ENCODE results near the gene CRB2.

CRB2 gene

DNA sequence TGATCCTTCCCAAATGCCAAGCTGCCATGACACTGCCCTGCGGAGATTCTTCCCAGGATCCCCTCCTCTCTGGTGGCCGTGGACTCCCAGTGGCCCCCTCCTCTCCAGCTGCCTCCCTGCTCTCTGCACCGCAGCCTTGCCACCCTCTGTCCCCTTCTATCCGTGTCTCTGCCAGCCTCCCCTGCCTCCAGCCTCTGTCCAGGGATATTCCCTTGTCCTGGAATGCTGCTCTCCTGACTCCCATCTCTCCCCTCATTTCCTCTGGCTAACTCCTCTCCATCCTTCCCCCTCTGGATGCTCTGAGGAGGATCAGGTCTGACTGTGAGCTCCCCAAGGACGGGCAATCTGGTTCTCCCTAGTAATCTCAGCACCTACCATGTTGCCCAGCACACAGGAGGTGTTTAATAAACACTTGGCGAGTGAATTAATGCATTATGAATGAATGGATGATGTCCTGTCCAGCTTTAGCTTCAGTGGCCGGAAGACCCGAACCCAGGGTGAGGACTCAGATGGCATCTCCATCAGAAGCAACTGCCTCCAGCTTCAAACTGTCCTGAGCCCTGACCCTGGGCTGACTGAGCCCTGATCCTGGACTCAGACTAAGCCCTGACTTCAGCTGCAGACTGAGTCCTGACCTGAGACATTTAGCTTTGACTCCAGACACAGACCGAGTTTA, 7.5 kb upstream of the CRB2 start:
- DNase-seq = no peak

DNA sequence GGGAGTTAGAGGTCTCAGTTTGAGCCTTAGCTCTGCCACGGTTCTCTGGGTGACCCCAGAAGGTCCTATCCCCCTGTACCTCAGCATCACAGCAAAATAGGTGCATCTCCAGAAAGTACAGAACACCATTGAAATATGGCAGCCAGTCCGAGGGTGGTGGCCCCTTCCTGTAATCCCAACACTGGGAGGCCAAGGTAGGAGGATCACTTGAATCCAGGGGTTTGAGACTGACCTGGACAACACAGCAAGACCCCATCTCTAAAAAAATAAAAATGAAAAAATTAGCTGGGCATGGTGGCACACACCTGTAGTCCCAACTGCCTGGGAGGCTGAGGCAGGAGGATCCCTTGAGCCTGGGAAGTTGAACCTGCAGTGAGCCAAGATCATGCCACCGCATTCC, 7.0 kb upstream of the CRB2 start:
- no peak for DNase-seq

DNA sequence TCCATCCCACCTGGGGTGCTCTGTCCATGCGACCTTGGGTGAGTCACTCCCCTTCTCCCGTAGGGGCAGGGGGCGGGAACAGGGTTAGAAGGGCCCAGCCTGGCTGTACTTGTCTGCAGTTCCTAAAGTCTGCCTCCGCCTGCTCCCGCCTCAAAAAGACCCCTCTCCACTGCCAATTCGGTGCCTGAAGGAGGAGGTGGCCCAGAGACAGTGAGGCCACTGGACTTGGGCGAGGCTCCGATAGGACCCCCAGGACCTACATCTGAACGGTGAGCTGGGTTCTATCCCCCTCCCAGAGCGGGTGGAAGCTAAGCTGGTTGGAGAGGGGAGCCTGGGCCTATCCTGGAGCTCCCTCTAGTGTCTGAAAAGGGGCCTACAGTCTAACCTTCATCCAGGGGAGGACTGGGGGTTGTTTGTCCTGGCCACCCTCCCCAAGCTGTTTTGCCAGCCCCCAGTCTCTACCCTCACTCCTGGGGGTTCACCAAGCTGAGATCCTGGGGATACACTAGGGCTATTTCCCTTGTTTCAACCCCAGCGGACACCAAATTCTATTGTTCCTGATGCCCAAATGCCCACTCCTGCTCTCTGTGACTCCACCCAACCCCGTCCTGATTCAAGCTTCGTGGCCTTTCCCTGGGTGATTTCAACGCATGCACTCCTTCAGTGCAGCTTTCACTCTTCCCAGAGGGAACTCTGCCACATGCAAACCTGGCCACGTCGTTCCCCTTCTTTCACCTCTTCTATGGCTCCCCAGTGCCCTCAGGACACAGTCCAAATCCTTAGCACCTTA, 6.1 kb upstream of the CRB2 start:
- no peak for DNase-seq

DNA sequence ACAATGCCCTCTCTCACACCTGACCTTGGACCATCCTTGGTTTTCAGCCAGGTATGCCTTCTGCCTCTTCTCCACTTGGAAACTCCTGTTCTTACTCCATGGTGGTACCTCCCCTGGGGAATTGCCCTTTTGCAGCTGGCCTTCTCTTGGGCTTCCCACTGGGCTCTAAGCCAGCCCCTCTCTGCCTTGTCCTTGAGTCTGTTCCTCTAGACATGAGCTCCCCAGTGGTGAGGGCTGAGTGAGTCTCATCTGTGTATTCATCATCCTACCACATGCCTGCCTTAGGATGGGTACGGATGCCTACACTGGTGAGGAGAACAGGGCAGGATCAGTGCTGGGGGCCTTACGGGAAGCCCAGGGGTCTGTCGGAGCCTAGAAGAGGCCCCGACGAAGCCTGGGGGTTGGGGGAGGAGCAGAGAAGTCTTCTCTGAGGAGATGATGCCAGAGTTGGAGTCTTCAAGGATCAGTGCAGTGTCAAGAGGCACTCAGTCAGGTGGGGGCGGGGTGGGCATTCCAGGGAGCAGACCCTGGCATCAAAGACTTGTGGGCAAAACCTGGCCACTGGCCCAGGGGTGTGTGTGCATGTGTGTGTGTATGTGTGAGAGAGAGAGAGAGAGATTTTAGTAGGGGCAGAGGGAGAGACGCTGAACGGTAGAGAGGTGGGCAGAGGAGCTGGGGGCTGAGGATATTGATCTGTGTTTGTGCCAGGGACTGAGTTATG, 5.2 kb upstream of the CRB2 start:
- DNase-seq = no peak

DNA sequence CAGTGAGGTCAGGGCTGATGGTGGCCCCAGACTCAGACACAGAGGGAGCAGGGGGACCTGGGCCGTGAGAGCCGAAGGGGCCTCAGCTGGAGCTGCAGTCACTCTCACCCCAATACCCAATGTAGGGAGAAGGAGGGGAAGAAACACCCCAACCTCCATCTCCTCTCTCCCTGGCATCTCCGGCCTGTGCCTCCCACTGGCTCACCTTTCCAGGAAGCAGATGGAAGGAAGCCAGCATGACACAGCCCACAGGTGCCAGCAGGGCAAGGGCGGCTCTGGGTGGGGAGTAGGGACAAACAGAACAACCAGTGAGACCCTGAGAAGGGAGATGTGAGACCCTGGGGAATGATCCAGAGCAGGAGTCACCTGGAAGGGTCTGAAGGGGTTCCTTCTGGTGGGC, 3.0 kb upstream of the CRB2 start:
- DNase-seq = no peak

DNA sequence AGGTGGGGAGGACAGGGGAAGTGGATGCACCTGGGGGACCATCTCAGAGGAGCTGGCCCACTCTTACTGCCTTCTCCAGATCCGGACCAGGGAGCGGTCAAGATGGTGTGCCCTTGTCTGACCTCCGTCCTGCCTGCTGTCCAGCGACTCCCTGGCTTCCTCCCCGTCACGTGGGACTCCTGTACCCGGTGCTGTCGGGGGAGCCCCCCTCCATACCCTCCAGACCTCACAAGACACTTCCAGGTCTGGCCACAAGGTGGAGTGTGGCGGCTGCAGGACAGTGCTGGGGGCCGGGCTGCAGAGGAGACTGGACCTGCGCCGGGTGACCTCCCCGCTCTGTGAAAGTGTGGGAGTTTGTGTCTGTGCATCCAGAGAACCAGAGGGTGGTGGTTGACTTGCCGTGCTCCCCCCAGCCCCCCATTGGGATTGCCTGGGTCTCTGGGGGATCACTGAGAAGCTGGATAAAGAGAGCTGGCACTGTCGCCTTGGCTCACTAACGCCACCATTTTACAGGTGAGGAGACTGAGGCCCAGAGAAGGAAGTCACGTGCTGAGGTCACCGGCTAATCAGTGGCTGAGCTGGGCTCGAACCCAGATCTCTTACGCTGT, 1.9 kb upstream of the CRB2 start:
- no peak for DNase-seq

DNA sequence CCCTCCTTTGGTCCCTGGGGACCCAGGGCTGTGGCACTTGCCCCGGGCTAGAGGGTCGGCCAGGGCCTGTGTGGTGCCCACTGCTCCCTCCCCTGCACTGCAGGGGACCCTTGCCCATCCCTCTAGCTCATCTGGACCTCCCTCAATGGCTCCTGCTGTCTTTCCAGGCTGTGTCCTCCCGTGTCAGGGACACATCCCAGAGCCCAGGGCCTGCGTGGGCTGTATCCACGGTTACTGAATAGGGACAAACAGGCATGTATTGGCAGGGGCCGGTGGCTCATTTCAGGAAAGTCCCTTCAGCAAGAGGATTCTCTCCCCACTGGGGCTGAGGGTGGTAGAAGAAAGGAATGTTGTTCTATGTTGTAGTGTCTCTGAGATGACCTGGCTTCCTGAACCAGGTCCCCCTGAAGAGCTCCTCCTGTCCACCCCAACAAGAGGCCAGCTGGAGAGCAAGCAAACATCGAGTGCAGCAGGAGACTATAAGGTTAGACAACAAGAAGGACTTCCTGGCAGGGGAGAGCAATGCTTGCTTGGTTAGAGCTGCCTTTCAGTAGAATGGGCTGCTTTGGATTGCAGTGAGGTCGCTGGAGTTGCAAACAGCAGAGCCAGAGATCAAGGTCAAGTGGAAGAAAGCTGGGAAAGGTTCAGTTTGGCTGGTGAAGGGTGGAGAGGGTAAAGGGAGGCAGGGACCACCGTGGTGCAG, 1.0 kb upstream of the CRB2 start:
- no peak for DNase-seq

DNA sequence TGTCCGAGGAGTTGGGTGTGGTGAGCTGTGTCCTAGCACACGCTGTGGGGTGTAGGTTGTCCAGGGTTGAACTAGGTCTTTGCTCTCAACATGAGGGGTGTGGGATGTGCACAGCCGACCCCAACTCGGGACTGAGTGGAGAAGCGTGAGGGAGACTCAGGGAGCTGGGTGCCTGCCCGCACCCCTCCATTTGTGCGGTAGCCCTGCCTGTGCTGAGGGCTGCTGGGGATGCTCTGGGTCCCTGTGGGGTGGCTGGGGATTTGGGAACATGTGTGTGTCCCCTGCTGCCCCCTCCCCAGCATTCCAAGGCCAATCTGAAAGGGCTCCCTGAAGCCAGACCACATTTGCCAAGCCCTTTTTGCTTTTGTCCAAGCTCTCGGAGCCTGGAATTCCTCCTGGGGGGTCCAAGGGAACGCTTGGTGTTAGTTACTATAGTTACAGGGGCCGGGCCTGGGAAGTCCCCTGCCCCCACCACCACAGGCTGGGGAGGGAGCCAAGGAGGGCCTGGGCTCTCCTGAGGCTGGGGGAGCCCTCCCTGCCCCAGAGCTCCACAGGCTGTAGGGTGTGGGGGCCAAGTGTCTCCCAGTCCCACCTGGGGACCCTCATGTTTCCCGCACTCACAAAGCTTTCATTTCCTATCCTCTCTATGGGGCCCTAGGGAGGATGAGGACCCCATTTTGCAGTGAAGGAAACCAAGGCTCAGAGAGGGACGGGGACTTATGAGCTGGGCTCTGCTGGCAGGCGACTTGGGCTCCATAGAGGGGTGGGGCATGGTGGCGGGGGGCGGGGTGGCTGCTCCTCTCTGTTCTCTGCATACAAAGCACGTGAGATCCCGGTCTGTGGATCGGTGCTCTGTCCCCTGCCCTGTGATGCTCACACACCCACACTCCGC, 1.1 kb downstream of the CRB2 start:
- DNase-seq = no peak

DNA sequence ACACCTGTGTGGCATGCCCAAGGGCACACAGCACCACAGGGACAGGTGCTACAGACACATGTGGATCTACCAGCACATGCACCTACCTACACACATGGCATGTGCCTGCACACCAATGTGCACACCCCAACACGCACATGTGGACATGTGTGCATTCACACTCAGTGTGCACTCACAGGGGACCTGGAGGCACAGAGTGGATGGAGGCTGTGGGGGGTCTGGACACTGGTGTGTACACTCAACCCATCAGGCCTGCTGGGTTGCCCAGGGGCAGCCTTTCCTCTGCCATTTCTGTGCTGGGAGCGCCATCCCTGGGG, 1.7 kb downstream of the CRB2 start:
- no peak for DNase-seq

DNA sequence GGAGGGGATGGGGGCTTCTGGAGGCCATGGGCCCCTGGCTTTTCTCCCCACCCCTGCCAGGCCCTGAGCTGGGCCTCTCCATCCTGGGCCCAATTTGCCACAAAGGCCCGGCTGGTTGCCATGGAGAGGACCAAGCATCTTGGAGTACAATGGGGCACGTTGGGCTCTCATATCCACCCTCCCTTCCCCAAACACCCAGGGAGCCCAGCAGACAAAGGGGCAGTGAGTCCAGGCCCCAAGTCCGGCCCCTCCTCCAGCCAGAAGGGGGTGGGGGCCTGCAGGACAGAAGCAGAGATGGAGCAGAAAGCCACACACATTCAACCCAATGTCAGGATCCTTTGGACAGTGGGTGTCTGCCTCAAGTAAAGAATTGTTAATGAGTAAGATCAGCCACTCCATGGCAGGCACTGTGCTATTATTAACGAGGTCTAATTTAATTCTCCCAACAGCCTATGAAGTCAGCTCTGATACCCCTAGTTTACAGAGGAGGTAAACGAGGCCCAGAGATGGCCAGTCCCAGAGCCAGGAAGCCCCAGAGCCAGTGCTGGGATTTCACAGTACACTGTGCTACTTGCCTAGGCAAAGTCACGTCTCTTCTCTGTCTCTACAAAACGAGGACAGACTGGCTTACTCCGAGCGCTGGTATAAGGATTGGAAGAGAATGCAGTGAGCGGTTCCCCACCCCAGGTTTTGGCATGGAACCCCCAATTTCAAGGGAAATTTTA, 2.3 kb downstream of the CRB2 start:
- DNase-seq = no peak

DNA sequence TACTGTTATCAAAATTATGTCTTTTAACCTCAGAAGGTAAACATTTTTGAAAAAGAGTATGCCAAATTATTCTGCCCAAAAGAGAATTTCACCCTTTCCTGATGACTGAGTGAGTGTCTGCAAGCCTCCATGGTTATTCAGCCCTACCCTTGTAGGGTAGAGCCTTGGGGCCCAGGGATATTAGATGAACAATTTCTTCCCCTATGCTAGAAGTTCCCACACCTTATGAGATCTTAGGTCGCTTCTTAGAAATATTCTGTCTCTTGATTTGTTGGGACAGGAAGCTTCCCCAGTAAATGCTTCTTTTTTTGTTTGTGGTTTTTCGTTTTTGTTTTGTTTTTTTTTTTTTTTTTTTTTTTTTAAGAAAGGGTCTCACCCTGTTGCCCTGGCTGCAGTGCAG, 3.1 kb downstream of the CRB2 start:
- no peak for DNase-seq

DNA sequence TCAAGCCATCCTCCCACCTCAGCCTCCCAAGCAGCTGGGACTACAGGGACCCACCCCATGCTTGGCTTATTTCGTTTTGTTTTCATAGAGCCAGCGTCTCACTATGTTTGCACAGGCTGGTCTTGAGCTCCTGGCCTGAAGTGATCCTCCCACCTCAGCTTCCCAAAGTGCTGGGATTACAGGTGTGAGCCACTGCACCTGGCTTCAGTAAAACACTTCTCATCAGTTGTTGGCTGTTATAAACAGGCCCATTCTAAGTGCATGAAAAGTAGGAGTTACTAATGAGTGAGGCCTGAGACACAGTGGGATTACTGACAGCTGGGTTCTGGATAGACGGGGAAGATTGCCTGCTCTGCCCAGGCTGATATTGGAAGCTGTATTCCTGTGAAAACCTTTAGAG, 3.5 kb downstream of the CRB2 start:
- DNase-seq = no peak

DNA sequence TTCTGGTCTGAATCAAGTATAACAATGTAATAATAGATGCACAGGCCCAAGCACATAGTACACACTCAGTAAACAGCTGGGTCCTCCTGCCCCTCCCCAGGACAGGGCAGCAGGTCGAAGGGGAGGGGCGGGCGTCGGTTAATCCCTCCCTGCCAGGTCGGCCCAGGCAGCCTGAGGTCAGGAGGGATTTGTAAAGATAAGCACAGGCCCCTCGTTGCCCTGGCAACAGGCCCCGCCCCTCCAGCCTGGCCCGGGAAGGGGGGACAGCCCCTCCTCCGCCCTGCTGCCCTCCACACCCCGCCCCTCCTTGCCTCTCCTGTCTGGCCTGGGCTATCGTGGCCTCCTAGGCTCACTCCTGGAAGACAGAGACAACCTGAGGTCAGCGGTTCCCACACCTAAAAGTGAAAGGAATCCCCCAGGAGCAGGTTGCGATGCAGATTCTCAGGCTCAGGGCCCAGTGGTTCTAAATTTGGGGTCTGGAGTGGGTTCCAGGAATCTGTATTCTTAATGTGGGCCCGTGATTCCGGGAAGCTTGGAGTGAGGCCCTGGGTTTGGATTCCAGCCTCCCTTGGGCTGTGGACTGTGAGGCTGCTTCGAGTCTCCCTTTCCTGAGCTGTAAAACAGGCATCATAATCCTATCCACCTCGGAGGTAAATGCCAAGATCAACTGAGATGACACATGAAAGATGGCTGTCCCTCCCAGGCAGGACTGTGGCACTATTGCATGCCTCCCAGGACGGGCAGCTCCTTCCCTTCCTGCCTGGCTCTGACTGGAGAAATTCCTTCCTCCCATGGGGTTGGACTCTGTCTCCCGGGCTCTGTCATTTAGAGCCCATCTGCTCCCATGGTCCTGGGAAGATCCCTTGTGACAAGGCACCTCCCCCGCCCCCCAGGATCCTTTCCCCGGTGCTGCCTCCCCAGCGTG, 4.4 kb downstream of the CRB2 start:
- no peak for DNase-seq

DNA sequence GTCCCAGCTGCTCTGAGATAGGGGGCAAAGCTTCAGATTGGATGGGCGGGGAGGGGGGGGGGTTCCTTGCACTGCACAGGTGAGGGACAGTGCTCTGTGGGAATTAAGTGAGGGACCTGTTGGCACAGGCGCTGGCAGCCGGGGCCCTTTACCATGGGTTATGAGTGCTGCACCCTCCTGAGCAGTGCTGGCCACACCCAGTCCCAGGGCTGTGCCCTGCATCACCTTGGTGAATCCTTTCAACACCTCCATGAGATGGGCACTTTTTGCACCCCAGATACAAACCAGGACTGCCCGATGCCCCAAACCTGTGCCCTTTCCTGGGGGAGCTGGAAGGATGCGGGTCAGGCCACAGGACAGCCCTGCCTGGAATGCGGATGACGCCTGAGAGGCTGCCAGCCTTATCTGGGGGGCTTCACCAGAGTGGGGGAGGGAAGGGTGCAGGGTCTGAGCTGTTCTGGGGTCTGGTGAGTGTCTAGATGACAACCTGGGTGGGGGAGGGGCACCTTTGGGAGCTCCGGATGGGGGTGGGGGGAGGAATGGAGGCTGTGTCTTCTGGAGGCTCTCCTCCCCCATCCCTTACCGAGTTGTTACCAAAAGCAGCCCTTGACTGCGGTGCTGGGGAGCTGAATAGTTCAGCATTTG, 5.2 kb downstream of the CRB2 start:
- no peak for DNase-seq

DNA sequence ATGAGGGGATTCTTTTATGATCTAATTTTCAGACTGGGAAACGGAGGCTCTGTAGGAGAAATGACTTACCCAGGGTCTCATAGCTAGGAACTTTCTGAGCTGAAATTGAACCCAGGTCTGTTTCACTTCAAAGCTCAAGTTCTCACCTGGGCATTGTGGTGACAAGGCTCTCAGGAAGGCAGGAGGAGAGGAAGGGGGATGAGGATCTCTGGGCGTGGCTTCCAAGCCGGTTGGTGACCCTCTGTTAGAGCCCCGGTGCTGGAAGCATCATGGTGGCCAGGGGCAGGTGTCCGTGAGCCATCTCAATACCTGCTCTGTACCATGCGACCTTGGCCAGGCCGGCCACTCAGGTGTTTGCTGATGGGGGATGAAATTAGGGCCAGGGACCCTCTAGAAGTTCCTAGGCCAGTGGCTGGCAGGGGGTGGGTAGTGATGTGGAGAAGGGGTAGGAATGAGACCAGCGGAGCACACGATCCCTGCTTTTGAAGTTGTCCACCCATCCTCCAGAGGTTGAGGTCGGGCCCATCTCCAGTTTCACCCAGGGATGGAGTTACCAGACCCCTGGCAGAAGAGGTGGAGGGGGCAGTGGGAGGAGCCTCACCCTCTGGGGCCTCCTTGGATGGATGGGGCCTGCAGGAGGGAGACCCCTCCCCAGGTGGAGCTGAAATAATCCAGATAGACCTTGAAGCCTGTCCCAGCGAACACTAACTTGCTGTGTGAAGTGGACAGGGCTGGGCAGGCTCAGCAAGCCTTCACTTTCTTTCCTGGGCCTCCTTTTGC, 5.9 kb downstream of the CRB2 start:
- no peak for DNase-seq

DNA sequence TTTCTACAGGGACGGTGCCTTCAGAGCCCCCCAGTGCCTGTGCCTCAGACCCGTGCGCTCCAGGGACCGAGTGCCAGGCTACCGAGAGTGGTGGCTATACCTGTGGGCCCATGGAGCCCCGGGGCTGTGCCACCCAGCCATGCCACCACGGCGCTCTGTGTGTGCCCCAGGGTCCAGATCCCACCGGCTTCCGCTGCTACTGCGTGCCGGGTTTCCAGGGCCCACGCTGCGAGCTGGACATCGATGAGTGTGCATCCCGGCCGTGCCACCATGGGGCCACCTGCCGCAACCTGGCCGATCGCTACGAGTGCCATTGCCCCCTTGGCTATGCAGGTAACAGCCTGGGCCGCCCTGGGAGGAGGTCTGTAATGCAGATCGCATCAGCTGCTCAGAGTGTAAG, 6.9 kb downstream of the CRB2 start:
- DNase-seq = no peak

DNA sequence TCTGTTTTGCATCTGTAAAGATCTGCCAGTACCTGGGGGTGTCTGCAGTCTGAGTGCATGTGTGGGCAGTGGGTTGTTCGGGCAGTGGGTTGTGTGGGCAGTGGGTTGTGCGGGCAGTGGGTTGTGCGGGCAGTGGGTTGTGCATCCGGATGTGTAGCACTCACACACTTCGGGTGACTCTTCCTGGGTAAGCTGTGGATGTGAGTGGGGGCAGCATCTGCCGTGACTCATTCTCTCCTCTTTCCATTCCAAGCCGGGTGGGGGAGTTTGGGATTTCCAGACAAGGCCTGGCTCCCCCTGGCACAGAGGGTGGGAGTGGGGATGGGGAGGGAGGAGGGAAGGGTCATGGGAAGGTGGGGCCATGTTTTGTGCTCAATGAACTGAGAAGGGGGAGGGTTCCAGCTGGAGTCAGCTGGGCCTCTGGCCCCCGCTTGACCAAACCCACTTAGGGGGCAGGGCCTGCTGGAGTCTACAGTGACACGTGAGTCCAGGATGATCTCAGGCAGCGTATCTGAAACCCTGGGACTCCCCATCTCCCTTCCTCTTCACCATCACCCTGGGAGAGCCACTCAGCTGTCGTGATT, 8.3 kb downstream of the CRB2 start:
- no peak for DNase-seq

DNA sequence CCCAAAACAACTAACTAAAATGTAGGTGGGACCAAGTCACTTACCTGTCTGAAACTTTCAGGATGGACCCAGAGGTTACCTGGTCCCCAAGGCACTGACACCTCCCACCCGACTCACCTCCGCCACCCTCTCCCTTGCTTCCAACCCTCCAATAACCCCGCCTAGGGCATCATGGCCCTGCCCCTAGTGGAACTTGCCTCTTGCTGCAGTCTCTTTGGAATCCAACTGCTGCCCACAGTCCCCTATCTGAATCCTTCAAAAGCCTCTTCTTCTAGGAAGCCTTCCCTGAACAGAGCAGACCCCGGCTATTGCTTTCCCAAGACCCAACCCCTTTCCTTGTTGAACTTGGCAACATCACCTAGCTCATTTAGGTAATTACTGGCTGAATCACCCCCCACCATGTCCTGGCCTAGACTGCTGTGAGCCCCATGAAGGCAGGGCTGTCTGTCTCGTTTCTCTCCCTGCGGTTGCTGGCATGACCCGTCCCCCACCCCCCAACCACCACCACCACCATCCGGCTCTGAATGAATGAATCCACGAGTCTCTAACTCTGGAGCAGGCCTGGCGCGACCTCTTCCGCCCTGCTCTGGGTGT, 9.4 kb downstream of the CRB2 start:
- no peak for DNase-seq

Measured in cortex of kidney (tissue), 1 donor.